Thyroid gland (tissue), 4 donors: ENCODE results near the gene SLC7A10. TPM values are rescaled to one million over a fixed set of nuclear protein-coding genes. Genes with fewer than 3 reads are reported as not detected.

Experiments
- DNase-seq, 2 donors: peaks; one replicate each; pipeline ENCODE4 v3.0.0-alpha.2; 2019
- H3K27ac ChIP-seq, 3 donors: fragments of 200-600 bp; sonication (generic); 1 replicate in 2 of 3; 2 replicates in 1 of 3; pipeline ENCODE4 v1.5.1; 2016 to 2019; ENCODE audit warnings: mild to moderate bottlenecking in 1 of 3, moderate library complexity in 1 of 3
- H3K27me3 ChIP-seq: fragments of 200-600 bp; sonication (generic); one replicate; pipeline ENCODE4 v1.5.1; 2019
- H3K36me3 ChIP-seq, 2 donors: fragments of 200-600 bp; sonication (generic); one replicate each; pipeline ENCODE4 v1.5.1; 2016 to 2019
- H3K4me1 ChIP-seq, 2 donors: fragments of 200-600 bp; sonication (generic); one replicate each; pipeline ENCODE4 v1.5.1; 2017 to 2019
- H3K4me3 ChIP-seq, 3 donors: fragments of 200-600 bp; sonication (generic); replicated peaks in 1 of 3; 1 replicate in 2 of 3; 2 replicates in 1 of 3; pipeline ENCODE4 v1.5.1; 2016; ENCODE audit warnings: mild to moderate bottlenecking in 1 of 3
- H3K9me3 ChIP-seq: fragments of 200-600 bp; sonication (generic); one replicate; pipeline ENCODE4 v1.5.1; 2017
- POLR2A ChIP-seq, 2 donors: fragments of 450-650 bp; IDR thresholded peaks; one replicate each; pipeline ENCODE4 v1.6.1; 2017; ENCODE audit warnings: antibody characterized with exemption in 2 of 2, mild to moderate bottlenecking in 2 of 2, moderate library complexity in 1 of 2
- WGBS, 2 donors: methylation state at CpG; one replicate each; pipeline ENCODE4 v1.1.5; 2017; 5-methylcytosine and 5-hydroxymethylcytosine counted together
- intact Hi-C: fragments of 100-400 bp; cut with DNase I; formaldehyde crosslinking; loops from one replicate; pipeline ENCODE4 v1.15.1; 2023
- total RNA-seq, 4 donors: library from RNA; depleted of rRNA; stranded (reverse); fragments of >200 nt; gene quantifications; one replicate each; pipeline ENCODE4 v1.2.3, GENCODE V29; 2016
- TF ChIP-seq, protein P1 (sequence below), 6 experiments: fragments of 200-600 bp in 3 of 6; fragments of 450-650 bp in 3 of 6; sonication (generic) in 3 of 6; IDR thresholded peaks; one replicate each; pipeline ENCODE4 v1.5.1; 2016 to 2019; ENCODE audit warnings: antibody characterized with exemption in 6 of 6, mild to moderate bottlenecking in 2 of 6, inconsistent platforms in 1 of 6, moderate library complexity in 1 of 6

The SLC7A10 gene
- total RNA-seq, 4 donors from 2014 or later: 0.29 to 2.7 (median 0.78) TPM

DNA sequence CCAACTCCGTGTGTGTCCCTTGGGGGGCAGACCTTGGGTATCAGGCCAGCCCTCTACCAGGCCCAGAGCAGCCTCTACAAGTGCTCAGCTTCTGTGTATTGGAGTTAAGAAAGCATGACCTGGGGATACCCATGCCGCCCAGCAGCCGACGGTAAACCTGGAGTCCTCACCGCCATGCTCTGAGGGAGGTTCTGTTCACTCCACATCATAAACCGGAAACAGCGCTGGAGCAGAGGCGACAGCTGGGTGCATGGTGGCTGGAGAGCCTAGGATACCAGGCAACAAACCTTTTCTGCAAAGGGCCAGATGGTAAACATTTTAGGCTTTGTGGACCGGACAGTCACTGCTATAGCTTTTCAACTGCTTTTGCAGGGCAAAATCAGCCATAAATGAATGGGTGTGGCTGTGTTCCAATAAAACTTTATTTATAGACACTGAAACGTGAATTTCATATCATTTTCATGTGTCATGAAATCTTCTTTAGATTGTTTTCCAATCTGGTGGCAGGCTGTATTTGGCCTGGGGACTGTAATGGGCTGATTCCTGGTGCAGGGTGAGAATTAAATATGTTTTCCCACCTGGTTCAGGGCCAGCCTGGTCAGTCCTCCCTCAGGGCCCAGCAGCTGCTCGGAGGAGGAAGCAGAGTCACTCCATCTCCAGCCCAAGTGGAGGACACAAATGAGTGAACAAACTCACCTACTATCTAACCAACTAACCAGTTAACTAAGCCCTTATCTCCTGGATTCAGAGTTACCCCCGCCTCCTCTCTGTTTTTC lies 45.8 kb upstream of the SLC7A10 start:
- Histone ChIP-seq H3K27me3 (no peaks in the 10 kb centered on the region), H3K4me3 (no peak overlapping the region), H3K27ac (no peak overlapping the region), H3K9me3 (no peaks in the 10 kb centered on the region), H3K4me1 (peaks cover 0 to 6% of the 10 kb centered on the region in 2 donors), H3K36me3 (no peaks in the 10 kb centered on the region)
- WGBS, 2 donors: 89 to 96% methylated on average over 7 to 12 of the region's 12 CpGs
- intact Hi-C loops: no loop called here
- no peak for DNase-seq
- TF ChIP-seq, protein P1, sequence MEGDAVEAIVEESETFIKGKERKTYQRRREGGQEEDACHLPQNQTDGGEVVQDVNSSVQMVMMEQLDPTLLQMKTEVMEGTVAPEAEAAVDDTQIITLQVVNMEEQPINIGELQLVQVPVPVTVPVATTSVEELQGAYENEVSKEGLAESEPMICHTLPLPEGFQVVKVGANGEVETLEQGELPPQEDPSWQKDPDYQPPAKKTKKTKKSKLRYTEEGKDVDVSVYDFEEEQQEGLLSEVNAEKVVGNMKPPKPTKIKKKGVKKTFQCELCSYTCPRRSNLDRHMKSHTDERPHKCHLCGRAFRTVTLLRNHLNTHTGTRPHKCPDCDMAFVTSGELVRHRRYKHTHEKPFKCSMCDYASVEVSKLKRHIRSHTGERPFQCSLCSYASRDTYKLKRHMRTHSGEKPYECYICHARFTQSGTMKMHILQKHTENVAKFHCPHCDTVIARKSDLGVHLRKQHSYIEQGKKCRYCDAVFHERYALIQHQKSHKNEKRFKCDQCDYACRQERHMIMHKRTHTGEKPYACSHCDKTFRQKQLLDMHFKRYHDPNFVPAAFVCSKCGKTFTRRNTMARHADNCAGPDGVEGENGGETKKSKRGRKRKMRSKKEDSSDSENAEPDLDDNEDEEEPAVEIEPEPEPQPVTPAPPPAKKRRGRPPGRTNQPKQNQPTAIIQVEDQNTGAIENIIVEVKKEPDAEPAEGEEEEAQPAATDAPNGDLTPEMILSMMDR (IDR thresholded peaks at IDR 0.05): no peak
- TF ChIP-seq POLR2A (IDR thresholded peaks at IDR 0.05): no peak

DNA sequence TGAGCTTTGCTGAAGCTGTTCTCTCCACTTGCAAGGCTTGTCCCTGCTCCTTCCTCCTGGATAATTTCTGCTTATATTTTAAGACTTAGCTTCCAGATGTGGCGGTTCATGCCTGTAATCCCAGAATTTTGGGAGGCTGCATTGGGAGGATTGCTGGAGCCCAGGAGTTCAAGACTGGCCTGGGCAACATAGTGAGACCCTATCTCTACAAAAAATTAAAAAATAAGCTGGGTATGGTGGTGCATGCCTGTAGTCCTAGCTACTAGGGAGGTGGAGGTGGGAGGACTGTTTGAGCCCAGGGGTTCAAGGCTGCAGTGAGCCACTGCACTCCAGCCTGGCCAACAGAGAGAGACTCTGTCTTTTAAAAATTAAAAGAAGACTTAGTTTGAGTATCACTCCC lies 45.1 kb upstream of the SLC7A10 start:
- intact Hi-C loops: no loop called here
- Histone ChIP-seq H3K27me3 (no peaks in the 10 kb centered on the region), H3K4me3 (no peak overlapping the region), H3K27ac (no peak overlapping the region), H3K4me1 (peaks cover 0 to 6% of the 10 kb centered on the region in 2 donors), H3K36me3 (no peaks in the 10 kb centered on the region), H3K9me3 (no peaks in the 10 kb centered on the region)
- TF ChIP-seq POLR2A (IDR thresholded peaks at IDR 0.05): no peak
- TF ChIP-seq, protein P1 (IDR thresholded peaks at IDR 0.05): no peak
- DNase-seq: no peak
- WGBS, 2 donors: 93 to 95% methylated on average over 1 of the region's 1 CpG

DNA sequence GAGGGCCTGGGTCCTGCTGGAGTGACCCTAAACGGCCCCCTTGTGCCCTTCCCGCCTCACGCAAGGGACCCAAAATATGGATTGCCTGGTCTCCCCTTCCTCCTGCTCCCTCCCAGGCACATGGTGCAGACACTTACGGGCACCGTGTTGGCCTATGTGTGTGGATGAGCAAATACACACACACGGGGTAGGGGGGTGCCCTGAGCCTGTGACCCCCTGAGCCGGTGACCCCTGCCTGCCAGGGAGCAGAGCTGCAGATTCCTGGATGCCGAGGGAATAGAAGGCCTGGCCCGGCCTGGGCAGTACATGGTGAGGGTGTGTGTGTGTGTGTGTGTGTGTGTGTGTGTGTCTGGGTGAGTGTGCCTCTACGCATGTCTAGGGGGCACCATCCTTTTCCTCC lies 43.4 kb upstream of the SLC7A10 start:
- 84 to 85% methylated on average over 3 to 4 of the region's 10 CpGs for WGBS, 2 donors
- Histone ChIP-seq H3K4me3 (no peak overlapping the region), H3K4me1 (peaks cover 0 to 6% of the 10 kb centered on the region in 2 donors), H3K27ac (no peak overlapping the region), H3K27me3 (no peaks in the 10 kb centered on the region), H3K36me3 (no peaks in the 10 kb centered on the region), H3K9me3 (no peaks in the 10 kb centered on the region)
- intact Hi-C loops: no loop called here
- TF ChIP-seq, protein P1 (IDR thresholded peaks at IDR 0.05): no peak
- TF ChIP-seq POLR2A (IDR thresholded peaks at IDR 0.05): no peak
- DNase-seq: no peak

DNA sequence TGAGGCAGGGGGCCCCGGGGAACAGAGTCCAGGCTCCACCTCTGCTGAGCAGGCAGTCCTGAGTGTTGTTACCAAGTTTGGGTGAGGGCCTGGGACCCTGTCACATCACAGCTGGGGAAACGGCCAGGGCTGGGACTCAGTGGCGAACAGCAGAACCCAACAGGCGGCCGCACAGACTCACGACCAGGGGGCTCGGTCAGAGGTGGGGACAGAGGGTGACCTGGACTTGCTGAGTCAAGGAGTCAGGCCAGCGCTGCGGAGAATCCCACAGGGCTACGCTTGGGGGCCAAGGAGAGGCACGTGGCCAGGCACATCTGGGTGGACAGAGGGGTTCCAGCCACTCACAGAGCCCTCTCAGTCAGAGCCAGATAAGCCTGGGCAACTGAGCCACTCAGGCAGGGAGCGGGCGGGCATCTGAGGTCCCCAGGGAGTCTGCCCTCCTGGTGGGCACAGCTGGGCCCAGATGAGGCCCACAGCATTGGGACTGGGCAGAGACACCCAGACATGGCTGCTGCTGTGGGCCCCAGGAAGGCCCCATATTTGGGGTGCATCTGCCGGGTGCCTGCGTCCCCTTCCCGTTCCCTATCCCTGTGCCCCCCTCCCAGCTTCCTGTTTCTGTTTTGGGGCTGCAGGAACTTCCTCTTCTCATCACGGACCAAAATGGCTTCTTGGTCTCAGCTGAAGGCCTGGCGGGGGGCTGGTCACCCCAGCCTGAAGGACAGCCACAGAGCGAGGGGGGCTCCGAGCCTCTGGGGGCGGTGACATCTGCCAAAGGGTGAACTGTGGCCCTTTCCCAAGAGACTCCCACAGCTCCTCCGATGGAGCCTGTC lies 42.7 kb upstream of the SLC7A10 start:
- peaks cover 0 to under 1% of the 10 kb centered on the region in 2 donors for H3K4me1 ChIP-seq
- H3K4me3 ChIP-seq: no peak overlapping the region
- WGBS, 2 donors: 77 to 88% methylated on average over 3 to 19 of the region's 22 CpGs
- intact Hi-C loops: no loop called here
- no peaks in the 10 kb centered on the region for H3K27me3 ChIP-seq
- TF ChIP-seq, protein P1 (IDR thresholded peaks at IDR 0.05): no peak
- no peak for TF ChIP-seq POLR2A (IDR thresholded peaks at IDR 0.05)
- H3K27ac ChIP-seq: no peak overlapping the region
- H3K9me3 ChIP-seq: no peaks in the 10 kb centered on the region
- DNase-seq: no peak
- no peaks in the 10 kb centered on the region for H3K36me3 ChIP-seq

DNA sequence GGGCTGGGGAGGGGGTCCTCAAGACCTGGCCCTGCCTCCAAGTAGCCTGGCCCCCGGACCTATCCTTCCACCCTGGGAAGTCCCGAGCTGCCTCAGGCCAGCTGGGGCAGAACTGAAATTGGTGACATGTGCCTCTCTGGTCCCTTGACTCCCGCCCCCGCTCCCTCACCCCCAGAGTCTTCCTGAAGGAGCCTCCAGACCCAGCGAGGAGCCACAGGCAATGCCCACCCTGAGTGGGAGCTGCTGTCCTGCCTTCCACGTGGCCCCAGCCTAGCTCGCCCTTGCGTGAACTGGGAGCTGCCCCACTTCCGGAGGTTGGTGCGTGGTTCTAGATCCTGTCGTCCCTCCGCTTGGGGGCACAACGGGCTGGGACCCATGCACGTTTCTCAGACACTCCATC lies 42.1 kb upstream of the SLC7A10 start:
- no peak overlapping the region for H3K27ac ChIP-seq
- H3K9me3 ChIP-seq: no peaks in the 10 kb centered on the region
- WGBS, 2 donors: 62 to 68% methylated on average over 4 to 11 of the region's 14 CpGs
- no peaks in the 10 kb centered on the region for H3K4me1 ChIP-seq
- no peak overlapping the region for H3K4me3 ChIP-seq
- H3K36me3 ChIP-seq: no peaks in the 10 kb centered on the region
- no peaks in the 10 kb centered on the region for H3K27me3 ChIP-seq
- no peak for DNase-seq
- intact Hi-C loops: no loop called here
- TF ChIP-seq POLR2A (IDR thresholded peaks at IDR 0.05): no peak
- TF ChIP-seq, protein P1 (IDR thresholded peaks at IDR 0.05): no peak
